ENCODE results near the gene PPP2R2B. TPM values are rescaled to one million over a fixed set of nuclear protein-coding genes. Genes with fewer than 3 reads are reported as not detected.

The PPP2R2B gene
- total and polyA plus RNA-seq, 2 donors (not counting 3 experiments of a cell fraction or from before 2014, with no cell fraction given): not detected

DNA sequence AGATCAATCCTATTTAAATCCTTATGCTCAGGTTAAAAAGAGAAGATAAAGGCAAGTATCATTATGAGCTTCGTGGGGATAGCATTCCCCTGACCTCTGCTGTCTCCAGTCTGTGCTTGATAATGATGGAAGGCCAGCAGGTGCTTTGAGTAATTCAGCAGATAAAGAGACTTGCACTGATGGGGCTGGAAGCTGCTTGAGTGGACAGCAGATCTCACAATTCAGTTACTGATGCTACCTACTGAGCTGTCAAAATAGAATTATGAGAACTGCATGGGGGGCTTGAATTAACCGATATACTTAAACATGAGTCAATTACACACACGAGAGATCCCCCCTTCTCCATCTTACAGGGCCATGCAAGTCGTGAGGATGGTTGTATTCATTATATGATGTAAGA lies 254.9 kb downstream of the PPP2R2B start:
- H3K9ac ChIP-seq (replicated peaks; ENCODE audit: extremely low read depth, insufficient read depth, low read length): no peak overlapping the region
- no peaks in the 10 kb centered on the region for H3K9me3 ChIP-seq (replicated peaks; ENCODE audit: control insufficient read depth, insufficient read depth, low read length)
- H3K4me2 ChIP-seq (ENCODE audit: insufficient read depth, low read length): no peak overlapping the region
- no peak for DNase-seq (ENCODE audit: low read depth, low spot score)
- BruUV-seq (replicated peaks): no TSS peak
- TF ChIP-seq POLR2A (IDR thresholded peaks at IDR 0.05; ENCODE audit: low read depth, low read length): no peak
- TF ChIP-seq, protein P1, sequence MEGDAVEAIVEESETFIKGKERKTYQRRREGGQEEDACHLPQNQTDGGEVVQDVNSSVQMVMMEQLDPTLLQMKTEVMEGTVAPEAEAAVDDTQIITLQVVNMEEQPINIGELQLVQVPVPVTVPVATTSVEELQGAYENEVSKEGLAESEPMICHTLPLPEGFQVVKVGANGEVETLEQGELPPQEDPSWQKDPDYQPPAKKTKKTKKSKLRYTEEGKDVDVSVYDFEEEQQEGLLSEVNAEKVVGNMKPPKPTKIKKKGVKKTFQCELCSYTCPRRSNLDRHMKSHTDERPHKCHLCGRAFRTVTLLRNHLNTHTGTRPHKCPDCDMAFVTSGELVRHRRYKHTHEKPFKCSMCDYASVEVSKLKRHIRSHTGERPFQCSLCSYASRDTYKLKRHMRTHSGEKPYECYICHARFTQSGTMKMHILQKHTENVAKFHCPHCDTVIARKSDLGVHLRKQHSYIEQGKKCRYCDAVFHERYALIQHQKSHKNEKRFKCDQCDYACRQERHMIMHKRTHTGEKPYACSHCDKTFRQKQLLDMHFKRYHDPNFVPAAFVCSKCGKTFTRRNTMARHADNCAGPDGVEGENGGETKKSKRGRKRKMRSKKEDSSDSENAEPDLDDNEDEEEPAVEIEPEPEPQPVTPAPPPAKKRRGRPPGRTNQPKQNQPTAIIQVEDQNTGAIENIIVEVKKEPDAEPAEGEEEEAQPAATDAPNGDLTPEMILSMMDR (IDR thresholded peaks at IDR 0.05; ENCODE audit: extremely low read depth in 1 of 2, insufficient read depth in 1 of 2, low read depth in 1 of 2, low read length in 2 of 2): no peak
- no peak for TF ChIP-seq FOS (IDR thresholded peaks at IDR 0.05; ENCODE audit: borderline replicate concordance, insufficient read depth, low read length)
- TF ChIP-seq GATA2 (IDR thresholded peaks at IDR 0.05; ENCODE audit: insufficient read depth, insufficient read length, low read depth, low read length): no peak
- TF ChIP-seq, protein P2, sequence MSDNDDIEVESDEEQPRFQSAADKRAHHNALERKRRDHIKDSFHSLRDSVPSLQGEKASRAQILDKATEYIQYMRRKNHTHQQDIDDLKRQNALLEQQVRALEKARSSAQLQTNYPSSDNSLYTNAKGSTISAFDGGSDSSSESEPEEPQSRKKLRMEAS (IDR thresholded peaks at IDR 0.05; ENCODE audit: insufficient read depth, insufficient read length): no peak
- H3K27me3 ChIP-seq (ENCODE audit: control insufficient read depth in 2 of 2, insufficient read depth in 2 of 2, low read length in 2 of 2): no peaks in the 10 kb centered on the region
- no peaks in the 10 kb centered on the region for H3K36me3 ChIP-seq (ENCODE audit: control insufficient read depth in 2 of 2, extremely low read depth in 1 of 2, insufficient read depth in 2 of 2, low read length in 2 of 2)
- H3K79me2 ChIP-seq (ENCODE audit: control insufficient read depth, insufficient read depth, low read length): no peaks in the 10 kb centered on the region
- POLR2A ChIA-PET: no interaction called here
- H2AFZ ChIP-seq (ENCODE audit: low read depth, low read length): no peak overlapping the region
- CTCF ChIA-PET: interaction anchor here (1.0 kb wide), 1 partner anchor 342 kb away, joined by 3 read pairs; no protein-coding TSS in a partner anchor
- no peak for FAIRE-seq
- H3K9me1 ChIP-seq (replicated peaks; ENCODE audit: control insufficient read depth, extremely low read depth, insufficient read depth, low read length): no peaks in the 10 kb centered on the region
- H4K20me1 ChIP-seq (replicated peaks; ENCODE audit: control insufficient read depth, extremely low read depth, insufficient read depth, low read length): no peaks in the 10 kb centered on the region
- H3K4me3 ChIP-seq (replicated peaks in 1 of 3; ENCODE audit: insufficient read depth in 1 of 3, low read depth in 1 of 3, low read length in 3 of 3): no peak overlapping the region
- H3K27ac ChIP-seq (ENCODE audit: insufficient read depth, low read depth, low read length): no peak overlapping the region
- intact Hi-C loops (cut with micrococcal nuclease) (no loop called here), dilution Hi-C loops (cut with MboI; ENCODE audit: extremely low pct_ligation_motif_present, low sequenced_read_pairs) (no loop called here)
- H3K4me1 ChIP-seq (ENCODE audit: control insufficient read depth, extremely low read depth, insufficient read depth, low read length): no peaks in the 10 kb centered on the region

DNA sequence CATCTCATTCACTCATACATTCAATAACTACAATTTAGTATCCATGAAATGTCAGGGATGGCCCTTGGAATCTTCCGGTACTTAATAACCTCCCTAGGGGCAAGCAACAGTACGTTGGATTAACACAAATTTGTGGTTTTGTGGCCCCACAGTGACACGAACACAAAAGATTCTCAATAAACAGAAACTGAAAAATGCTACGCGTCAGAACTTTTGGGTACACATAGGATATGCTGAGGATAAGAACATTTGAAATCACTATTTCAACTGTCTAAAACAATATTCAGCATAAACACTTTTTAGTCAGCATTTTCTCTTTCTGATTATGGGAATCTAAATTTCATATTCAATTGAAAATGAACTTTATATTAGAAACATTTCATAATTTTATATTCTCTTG lies 255.5 kb downstream of the PPP2R2B start:
- H3K36me3 ChIP-seq (ENCODE audit: control insufficient read depth in 2 of 2, extremely low read depth in 1 of 2, insufficient read depth in 2 of 2, low read length in 2 of 2): no peaks in the 10 kb centered on the region
- H3K27ac ChIP-seq (ENCODE audit: insufficient read depth, low read depth, low read length): no peak overlapping the region
- DNase-seq (ENCODE audit: low read depth, low spot score) (no peak), FAIRE-seq (no peak)
- no peak overlapping the region for H3K4me3 ChIP-seq (replicated peaks in 1 of 3; ENCODE audit: insufficient read depth in 1 of 3, low read depth in 1 of 3, low read length in 3 of 3)
- CTCF ChIA-PET: interaction anchor here (1.0 kb wide), 1 partner anchor 343 kb away, joined by 3 read pairs; no protein-coding TSS in a partner anchor
- no peak overlapping the region for H3K4me2 ChIP-seq (ENCODE audit: insufficient read depth, low read length)
- H3K27me3 ChIP-seq (ENCODE audit: control insufficient read depth in 2 of 2, insufficient read depth in 2 of 2, low read length in 2 of 2): no peaks in the 10 kb centered on the region
- no peaks in the 10 kb centered on the region for H3K4me1 ChIP-seq (ENCODE audit: control insufficient read depth, extremely low read depth, insufficient read depth, low read length)
- intact Hi-C loops (cut with micrococcal nuclease): no loop called here
- no peaks in the 10 kb centered on the region for H3K79me2 ChIP-seq (ENCODE audit: control insufficient read depth, insufficient read depth, low read length)
- TF ChIP-seq EZH2 (IDR thresholded peaks at IDR 0.05; ENCODE audit: borderline replicate concordance, low read depth, low read length, severe bottlenecking) (no peak), MYC (IDR thresholded peaks at IDR 0.05; ENCODE audit: low read depth, low read length) (no peak), POLR2AphosphoS5 (IDR thresholded peaks at IDR 0.05; ENCODE audit: insufficient read depth, low read depth, low read length) (no peak)
- TF ChIP-seq, protein P1 (IDR thresholded peaks at IDR 0.05; ENCODE audit: extremely low read depth in 1 of 2, insufficient read depth in 1 of 2, low read depth in 1 of 2, low read length in 2 of 2): no peak
- POLR2A ChIA-PET: no interaction called here
- no peaks in the 10 kb centered on the region for H4K20me1 ChIP-seq (replicated peaks; ENCODE audit: control insufficient read depth, extremely low read depth, insufficient read depth, low read length)
- H3K9ac ChIP-seq (replicated peaks; ENCODE audit: extremely low read depth, insufficient read depth, low read length): no peak overlapping the region
- H3K9me3 ChIP-seq (replicated peaks; ENCODE audit: control insufficient read depth, insufficient read depth, low read length): no peaks in the 10 kb centered on the region
- H2AFZ ChIP-seq (ENCODE audit: low read depth, low read length): no peak overlapping the region
- BruUV-seq (replicated peaks): no TSS peak
- no peaks in the 10 kb centered on the region for H3K9me1 ChIP-seq (replicated peaks; ENCODE audit: control insufficient read depth, extremely low read depth, insufficient read depth, low read length)
- dilution Hi-C loops (cut with MboI; ENCODE audit: extremely low pct_ligation_motif_present, low sequenced_read_pairs): no loop called here
